Spleen (tissue), 11 donors: ENCODE measurements around the gene NPY1R. TPM values are rescaled to one million over a fixed set of nuclear protein-coding genes. Genes with fewer than 3 reads are reported as not detected.

Source experiments
- DNase-seq: peaks from one replicate; pipeline ENCODE4 v3.0.0-alpha.2; 2020
- H3K27ac ChIP-seq, 8 donors: fragments of 200-600 bp; sonication (generic) in 7 of 8; 1 replicate in 4 of 8; 2 replicates in 4 of 8; pipeline versions ENCODE4 v1.5.0 to v1.8.0; 2016 to 2021; ENCODE audit warnings: inconsistent platforms in 4 of 8, mild to moderate bottlenecking in 4 of 8, moderate library complexity in 1 of 8
- H3K27me3 ChIP-seq, 7 donors: fragments of 200-600 bp; sonication (generic) in 6 of 7; replicated peaks in 1 of 7; 1 replicate in 4 of 7; 2 replicates in 3 of 7; pipeline versions ENCODE4 v1.5.0 to v1.8.0; 2016 to 2021; ENCODE audit warnings: inconsistent platforms in 3 of 7, mild to moderate bottlenecking in 1 of 7
- H3K36me3 ChIP-seq, 6 donors: fragments of 200-600 bp; sonication (generic) in 5 of 6; 1 replicate in 4 of 6; 2 replicates in 2 of 6; pipeline versions ENCODE4 v1.5.0 to v1.8.0; 2016 to 2021; ENCODE audit warnings: inconsistent platforms in 2 of 6
- H3K4me1 ChIP-seq, 6 donors: fragments of 200-600 bp; sonication (generic) in 5 of 6; 1 replicate in 3 of 6; 2 replicates in 3 of 6; pipeline versions ENCODE4 v1.5.0 to v1.8.0; 2016 to 2021; ENCODE audit warnings: inconsistent platforms in 3 of 6
- H3K4me3 ChIP-seq, 8 donors: fragments of 200-600 bp; sonication (generic) in 7 of 8; 1 replicate in 4 of 8; 2 replicates in 4 of 8; pipeline versions ENCODE4 v1.5.0 to v1.8.0; 2016 to 2021; ENCODE audit warnings: inconsistent platforms in 4 of 8, mild to moderate bottlenecking in 4 of 8, moderate library complexity in 2 of 8
- H3K9me3 ChIP-seq, 8 donors: fragments of 200-600 bp; sonication (generic) in 7 of 8; 1 replicate in 4 of 8; 2 replicates in 4 of 8; pipeline versions ENCODE4 v1.5.0 to v1.8.0; 2016 to 2021; ENCODE audit warnings: inconsistent platforms in 4 of 8
- CTCF ChIP-seq, 11 experiments: fragments of 200-600 bp in 7 of 11; fragments of 450-650 bp in 4 of 11; sonication (generic) in 4 of 11; IDR thresholded peaks in 8 of 11; conservative IDR thresholded peaks in 3 of 11; 1 replicate in 7 of 11; 2 replicates in 4 of 11; pipeline versions ENCODE4 v1.4.0 to v1.8.0; 2016 to 2021; ENCODE audit warnings: antibody characterized with exemption in 11 of 11, inconsistent platforms in 4 of 11, mild to moderate bottlenecking in 1 of 11
- POLR2A ChIP-seq, 3 donors: fragments of 450-650 bp; IDR thresholded peaks; one replicate each; pipeline ENCODE4 v1.5.1; 2017; ENCODE audit warnings: antibody characterized with exemption in 3 of 3, mild to moderate bottlenecking in 1 of 3
- POLR2AphosphoS5 ChIP-seq, 3 donors: sonication (generic); formaldehyde crosslinking; IDR thresholded peaks; one replicate each; pipeline ENCODE4 v1.5.1; 2017; ENCODE audit warnings: antibody characterized with exemption in 3 of 3
- WGBS, 5 donors: extraction: QIAGEN DNeasy Blood & Tissue Kit in 3 of 5; methylation state at CpG; one replicate each; pipeline versions ENCODE4 v1.1.5 to v1.1.7; 2013 to 2018; 5-methylcytosine and 5-hydroxymethylcytosine counted together
- intact Hi-C: fragments of 100-400 bp; cut with DNase I; formaldehyde crosslinking; loops from one replicate; pipeline ENCODE4 v1.15.0; 2023; ENCODE audit warnings: low total_unique reads
- polyA plus RNA-seq, 3 donors: library from polyadenylated mRNA; stranded (reverse); fragments of 200-250 nt; gene quantifications; one replicate each; pipeline ENCODE4 v1.2.1, GENCODE V29; 2013
- total RNA-seq, 7 donors: library from RNA; depleted of rRNA in 3 of 7; stranded (reverse); fragments of >200 nt in 3 of 7; fragmentation: NEBNext Ultra II Directional in 4 of 7; extraction: Animal tissue kit (Norgen Biotek cat#: 25700) in 4 of 7; gene quantifications; one replicate each; pipeline versions ENCODE4 v1.1.0 to v1.2.1, GENCODE V29; 2016 to 2021
- donor health status: healthy with polysubstance abuse.
- donor health status: DM: no; HTN: no; CAD: no; lungs with moderate emphysema.
- donor health status: DM: no; HTN: no; CAD: no.
- donor health status: Bipolar disorder and iron deficiency.
- donor health status: healthy.
- donor health status: DM: no; HTN: no; CAD: no.
- donor health status: DM: yes; HTN: yes; CAD: no.

The NPY1R gene
- total and polyA plus RNA-seq, 10 donors, result 10.8 to 179 (median 86.7) TPM

GRCh38 chr4:163367651-163368050 lies 35.3 kb upstream of the NPY1R start:
- WGBS, 5 donors, result 31 to 48% (median 46%) methylated on average over 3 of the region's 3 CpGs
- Histone ChIP-seq H3K4me3 (no peak overlapping the region), H3K9me3 (no peaks in the 10 kb centered on the region), H3K27ac (no peak overlapping the region), H3K4me1 (no peaks in the 10 kb centered on the region), H3K27me3 (peaks cover 0 to 7% (median 0%) of the 10 kb centered on the region in 7 donors), H3K36me3 (no peaks in the 10 kb centered on the region)
- DNase-seq, result no peak
- intact Hi-C loops, result no loop called here
- TF ChIP-seq CTCF (IDR thresholded peaks at IDR 0.05 in 8 of 11, conservative IDR thresholded peaks at IDR 0.05 in 3 of 11) (no peak), POLR2AphosphoS5 (IDR thresholded peaks at IDR 0.05) (no peak), POLR2A (IDR thresholded peaks at IDR 0.05) (no peak)

GRCh38 chr4:163356104-163356503 lies 23.7 kb upstream of the NPY1R start:
- 84 to 88% (median 86%) methylated on average over 1 of the region's 1 CpG for WGBS, 5 donors
- Histone ChIP-seq H3K36me3 (no peaks in the 10 kb centered on the region), H3K27me3 (no peaks in the 10 kb centered on the region), H3K4me3 (no peak overlapping the region), H3K4me1 (no peaks in the 10 kb centered on the region), H3K9me3 (no peaks in the 10 kb centered on the region), H3K27ac (no peak overlapping the region)
- intact Hi-C loops, result no loop called here
- no peak for DNase-seq
- TF ChIP-seq POLR2AphosphoS5 (IDR thresholded peaks at IDR 0.05) (no peak), POLR2A (IDR thresholded peaks at IDR 0.05) (no peak), CTCF (IDR thresholded peaks at IDR 0.05 in 8 of 11, conservative IDR thresholded peaks at IDR 0.05 in 3 of 11) (no peak)

DNA sequence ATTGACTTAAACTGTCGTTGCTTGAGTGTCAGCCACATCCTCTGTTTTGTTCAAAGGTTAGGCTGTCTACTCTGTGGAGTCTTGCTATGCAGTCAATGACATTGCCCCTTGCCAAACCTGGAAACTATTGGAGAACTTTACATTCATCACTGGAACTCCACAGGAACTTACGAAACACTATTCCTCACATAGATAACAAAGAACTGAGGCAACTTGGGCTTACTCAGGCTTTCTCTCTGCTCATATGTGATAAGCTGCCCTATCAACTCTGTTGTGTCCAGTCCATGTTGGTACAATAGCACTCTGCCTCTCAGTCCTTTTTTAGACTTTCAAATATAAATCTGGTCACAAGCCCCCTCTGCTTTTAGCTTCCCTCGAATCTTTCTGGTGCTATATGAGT lies 20.7 kb upstream of the NPY1R start:
- no peaks in the 10 kb centered on the region for H3K36me3 ChIP-seq
- DNase-seq, result no peak
- no peak overlapping the region for H3K4me3 ChIP-seq
- no peak overlapping the region for H3K27ac ChIP-seq
- no peaks in the 10 kb centered on the region for H3K4me1 ChIP-seq
- intact Hi-C loops, result no loop called here
- 44 to 68% (median 53%) methylated on average over 3 of the region's 3 CpGs for WGBS, 5 donors
- H3K9me3 ChIP-seq, result no peaks in the 10 kb centered on the region
- H3K27me3 ChIP-seq, result peaks cover 0 to 6% (median 0%) of the 10 kb centered on the region in 7 donors
- TF ChIP-seq POLR2A (IDR thresholded peaks at IDR 0.05) (no peak), CTCF (IDR thresholded peaks at IDR 0.05 in 8 of 11, conservative IDR thresholded peaks at IDR 0.05 in 3 of 11) (no peak), POLR2AphosphoS5 (IDR thresholded peaks at IDR 0.05) (no peak)

DNA sequence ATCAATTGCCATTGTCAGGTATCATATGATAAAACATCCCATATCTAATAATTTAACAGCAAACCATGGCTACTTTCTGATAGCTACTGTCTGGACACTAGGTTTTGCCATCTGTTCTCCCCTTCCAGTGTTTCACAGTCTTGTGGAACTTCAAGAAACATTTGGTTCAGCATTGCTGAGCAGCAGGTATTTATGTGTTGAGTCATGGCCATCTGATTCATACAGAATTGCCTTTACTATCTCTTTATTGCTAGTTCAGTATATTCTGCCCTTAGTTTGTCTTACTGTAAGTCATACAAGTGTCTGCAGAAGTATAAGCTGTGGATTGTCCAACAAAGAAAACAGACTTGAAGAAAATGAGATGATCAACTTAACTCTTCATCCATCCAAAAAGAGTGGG lies 18.3 kb upstream of the NPY1R start:
- peaks cover 0 to 27% (median 0%) of the 10 kb centered on the region in 7 donors for H3K27me3 ChIP-seq
- intact Hi-C loops, result no loop called here
- no peak overlapping the region for H3K27ac ChIP-seq
- no peak for DNase-seq
- H3K4me1 ChIP-seq, result no peaks in the 10 kb centered on the region
- no peaks in the 10 kb centered on the region for H3K9me3 ChIP-seq
- no peaks in the 10 kb centered on the region for H3K36me3 ChIP-seq
- no peak for TF ChIP-seq CTCF (IDR thresholded peaks at IDR 0.05 in 8 of 11, conservative IDR thresholded peaks at IDR 0.05 in 3 of 11)
- no peak for TF ChIP-seq POLR2AphosphoS5 (IDR thresholded peaks at IDR 0.05)
- TF ChIP-seq POLR2A (IDR thresholded peaks at IDR 0.05), result no peak
- H3K4me3 ChIP-seq, result no peak overlapping the region
